Small intestine (tissue), 7 donors: Measurements from ENCODE around the gene KRTAP10-2. TPM values are rescaled to one million over a fixed set of nuclear protein-coding genes. Genes with fewer than 3 reads are reported as not detected.

Experiments
- DNase-seq, 2 donors: peaks; one replicate each; pipeline versions ENCODE4 v3.0.0 to v3.0.0-alpha.2; 2013
- FAIRE-seq: peaks from 2 replicates; lab custom pipeline; 2012; peaks lifted over from hg19 to GRCh38; lab: Jason Lieb, UNC
- H3K27ac ChIP-seq, 3 donors: one replicate each; pipeline ENCODE4 v1.5.1; 2013; ENCODE audit warnings: low read length in 2 of 3, mild to moderate bottlenecking in 2 of 3, control low read depth in 1 of 3, inconsistent platforms in 1 of 3, low read depth in 1 of 3, moderate library complexity in 1 of 3
- H3K27me3 ChIP-seq, 3 donors: one replicate each; pipeline ENCODE4 v1.6.1; 2013; ENCODE audit warnings: low read length in 3 of 3, inconsistent platforms in 1 of 3; ENCODE audit not compliant: control insufficient read depth in 3 of 3, insufficient read depth in 3 of 3
- H3K36me3 ChIP-seq, 3 donors: one replicate each; pipeline ENCODE4 v1.6.1; 2013; ENCODE audit warnings: low read length in 3 of 3, inconsistent platforms in 1 of 3, low read depth in 1 of 3, mild to moderate bottlenecking in 1 of 3, moderate library complexity in 1 of 3; ENCODE audit not compliant: control insufficient read depth in 3 of 3, insufficient read depth in 2 of 3
- H3K4me1 ChIP-seq, 3 donors: one replicate each; pipeline ENCODE4 v1.6.1; 2013; ENCODE audit warnings: low read length in 2 of 3, inconsistent platforms in 1 of 3, low read depth in 1 of 3, mild to moderate bottlenecking in 1 of 3, moderate library complexity in 1 of 3; ENCODE audit not compliant: control insufficient read depth in 3 of 3, insufficient read depth in 2 of 3
- H3K4me3 ChIP-seq, 3 donors: one replicate each; pipeline ENCODE4 v1.5.1; 2013; ENCODE audit warnings: low read length in 3 of 3, control low read depth in 1 of 3, inconsistent platforms in 1 of 3, low read depth in 1 of 3, mild to moderate bottlenecking in 1 of 3, moderate library complexity in 1 of 3
- H3K9me3 ChIP-seq, 2 donors: one replicate each; pipeline ENCODE4 v1.6.1; 2013; ENCODE audit warnings: low read depth in 1 of 2, low read length in 1 of 2; ENCODE audit not compliant: control insufficient read depth in 2 of 2, insufficient read depth in 1 of 2
- WGBS, 3 donors: extraction: QIAGEN DNeasy Blood & Tissue Kit; methylation state at CpG; one replicate each; pipeline ENCODE4 v1.1.7; 2013; 5-methylcytosine and 5-hydroxymethylcytosine counted together
- polyA plus RNA-seq, 4 donors: library from polyadenylated mRNA; stranded (reverse) in 3 of 4; unstranded in 1 of 4; fragments of 200-250 nt in 3 of 4; fragments of 120-200 nt in 1 of 4; gene quantifications; one replicate each; pipeline versions ENCODE4 v1.2.1 to v1.2.3, GENCODE V29; 2013
- donor health status: healthy with polysubstance abuse.
- donor health status: control.
- donor health status: control.
- donor health status: Bipolar disorder and iron deficiency.
- donor health status: healthy.

KRTAP10-2 gene
- polyA plus RNA-seq, 4 donors: not detected

GRCh38 chr21:44522753-44523204, 28.5 kb downstream of the KRTAP10-2 start:
- no peak for FAIRE-seq
- Histone ChIP-seq H3K4me3 (no peak overlapping the region), H3K27me3 (no peaks in the 10 kb centered on the region), H3K9me3 (no peaks in the 10 kb centered on the region), H3K27ac (no peak overlapping the region), H3K36me3 (no peaks in the 10 kb centered on the region), H3K4me1 (no peaks in the 10 kb centered on the region)
- 57 to 80% (median 70%) methylated on average over 1 of the region's 1 CpG for WGBS, 3 donors
- no peak for DNase-seq

GRCh38 chr21:44521928-44522752, 29.2 kb downstream of the KRTAP10-2 start:
- no peak overlapping the region for H3K4me3 ChIP-seq
- H3K4me1 ChIP-seq: no peaks in the 10 kb centered on the region
- no peaks in the 10 kb centered on the region for H3K27me3 ChIP-seq
- no peak for DNase-seq
- no peak for FAIRE-seq
- WGBS, 3 donors: 84 to 88% (median 85%) methylated on average over 32 to 33 of the region's 33 CpGs
- no peaks in the 10 kb centered on the region for H3K9me3 ChIP-seq
- no peaks in the 10 kb centered on the region for H3K36me3 ChIP-seq
- H3K27ac ChIP-seq: no peak overlapping the region

- Histone ChIP-seq H3K4me1 (no peaks in the 10 kb centered on the region), H3K36me3 (no peaks in the 10 kb centered on the region), H3K4me3 (no peak overlapping the region), H3K27ac (no peak overlapping the region), H3K27me3 (no peaks in the 10 kb centered on the region), H3K9me3 (no peaks in the 10 kb centered on the region)
- no peak for DNase-seq
- WGBS, 3 donors: 66 to 86% (median 76%) methylated on average over 22 of the region's 22 CpGs
- FAIRE-seq: no peak
Observed at GRCh38 chr21:44521301-44521927, 29.9 kb downstream of the KRTAP10-2 start.

- DNase-seq: no peak
- no peak overlapping the region for H3K27ac ChIP-seq
- H3K9me3 ChIP-seq: no peaks in the 10 kb centered on the region
- H3K4me1 ChIP-seq: no peaks in the 10 kb centered on the region
- no peaks in the 10 kb centered on the region for H3K36me3 ChIP-seq
- no peak overlapping the region for H3K4me3 ChIP-seq
- no peaks in the 10 kb centered on the region for H3K27me3 ChIP-seq
- no peak for FAIRE-seq
- WGBS, 3 donors: 80 to 88% (median 83%) methylated on average over 31 of the region's 31 CpGs
Observed at GRCh38 chr21:44520326-44521300, 30.7 kb downstream of the KRTAP10-2 start.

- Histone ChIP-seq H3K27me3 (no peaks in the 10 kb centered on the region), H3K4me1 (no peaks in the 10 kb centered on the region), H3K4me3 (no peak overlapping the region), H3K36me3 (no peaks in the 10 kb centered on the region), H3K27ac (no peak overlapping the region), H3K9me3 (no peaks in the 10 kb centered on the region)
- 74 to 88% (median 76%) methylated on average over 27 to 28 of the region's 28 CpGs for WGBS, 3 donors
- FAIRE-seq (no peak), DNase-seq (no peak)
Observed at GRCh38 chr21:44519346-44520325, 31.7 kb downstream of the KRTAP10-2 start.

- 58 to 73% (median 63%) methylated on average over 12 of the region's 12 CpGs for WGBS, 3 donors
- no peak for DNase-seq
- no peak for FAIRE-seq
Observed at GRCh38 chr21:44518686-44519085, 32.6 kb downstream of the KRTAP10-2 start.

GRCh38 chr21:44517175-44517899, 34.0 kb downstream of the KRTAP10-2 start:
- no peaks in the 10 kb centered on the region for H3K4me1 ChIP-seq
- 75 to 86% (median 83%) methylated on average over 15 of the region's 15 CpGs for WGBS, 3 donors
- DNase-seq (peak in 1 of 2 donors; percentile 31), FAIRE-seq (no peak)
- H3K36me3 ChIP-seq: no peaks in the 10 kb centered on the region
- H3K27me3 ChIP-seq: no peaks in the 10 kb centered on the region
- H3K9me3 ChIP-seq: no peaks in the 10 kb centered on the region
- no peak overlapping the region for H3K27ac ChIP-seq
- peak overlapping the region in 1 of 3 donors; percentile 14 for H3K4me3 ChIP-seq

More at GRCh38 chr21:44518686-44519085, 32.6 kb downstream of the KRTAP10-2 start:
- Histone ChIP-seq H3K9me3 (no peaks in the 10 kb centered on the region), H3K36me3 (no peaks in the 10 kb centered on the region), H3K27me3 (no peaks in the 10 kb centered on the region), H3K27ac (no peak overlapping the region), H3K4me1 (no peaks in the 10 kb centered on the region), H3K4me3 (no peak overlapping the region)
